OCI-LY7 (cell line): ENCODE measurements around the gene PSMB9. TPM values are rescaled to one million over a fixed set of nuclear protein-coding genes. Genes with fewer than 3 reads are reported as not detected.

Experiments used
- BruUV-seq: library from RNA; stranded (reverse); fragments of 400-500 nt; replicated peaks from 2 replicates; lab custom pipeline; 2021; lab: Mats Ljungman, UMichigan
- CTCF ChIA-PET: fragments of 300-600 bp; sonication (Branson Sonifier 250); formaldehyde crosslinking; loops from one replicate; lab custom pipeline; 2022; ENCODE audit warnings: antibody characterized with exemption; ENCODE audit not compliant: unreplicated experiment; lab: Charles Lee
- POLR2A ChIA-PET: fragments of 300-600 bp; sonication (Branson Sonifier 250); formaldehyde crosslinking; loops from one replicate; lab custom pipeline; 2022; ENCODE audit warnings: antibody characterized with exemption; lab: Charles Lee
- DNase-seq: peaks from one replicate; pipeline ENCODE4 v3.0.0-alpha.2; 2015; ENCODE audit warnings: low spot score
- H2AFZ ChIP-seq: fragments of 200-600 bp; sonication (generic), shearing (Covaris generic); 2 replicates; pipeline ENCODE4 v1.6.1; 2014; ENCODE audit warnings: mild to moderate bottlenecking, antibody characterized with exemption, low read length, moderate library complexity
- H3K27ac ChIP-seq: fragments of 200-600 bp; sonication (generic); 2 replicates; pipeline ENCODE4 v1.5.1; 2014; ENCODE audit warnings: mixed run types, low read depth, mild to moderate bottlenecking, moderate library complexity, low read length, inconsistent platforms; ENCODE audit not compliant: poor library complexity, severe bottlenecking
- H3K36me3 ChIP-seq: fragments of 200-600 bp; sonication (generic); 2 replicates; pipeline ENCODE4 v1.6.1; 2014; ENCODE audit warnings: mild to moderate bottlenecking, antibody characterized with exemption, low read length, moderate library complexity, mixed read lengths; ENCODE audit not compliant: insufficient read depth
- H3K4me1 ChIP-seq: fragments of 200-600 bp; sonication (generic); 2 replicates; pipeline ENCODE4 v1.5.1; 2014; ENCODE audit warnings: mild to moderate bottlenecking, low read length; ENCODE audit not compliant: insufficient read depth, poor library complexity, severe bottlenecking
- H3K4me2 ChIP-seq: fragments of 200-600 bp; sonication (generic); 2 replicates; pipeline ENCODE4 v1.6.1; 2014; ENCODE audit warnings: mild to moderate bottlenecking, low read length
- H3K4me3 ChIP-seq: fragments of 200-600 bp; sonication (generic); 2 replicates; pipeline ENCODE4 v1.5.1; 2014; ENCODE audit warnings: mild to moderate bottlenecking, low read depth, low read length; ENCODE audit not compliant: poor library complexity, severe bottlenecking
- H3K79me2 ChIP-seq: fragments of 200-600 bp; sonication (generic); 2 replicates; pipeline ENCODE4 v1.6.1; 2016; ENCODE audit warnings: low read depth, mild to moderate bottlenecking, low read length, moderate library complexity, mixed read lengths; ENCODE audit not compliant: insufficient read depth
- H3K9me2 ChIP-seq: fragments of 200-600 bp; sonication (generic); 2 replicates; pipeline ENCODE4 v1.6.1; 2016; ENCODE audit warnings: mild to moderate bottlenecking, low read length, mixed read lengths; ENCODE audit not compliant: insufficient read depth
- H3K9me3 ChIP-seq: fragments of 200-600 bp; sonication (generic); 2 replicates; pipeline ENCODE4 v1.6.1; 2014; ENCODE audit warnings: mild to moderate bottlenecking, mixed run types, low read length, mixed read lengths
- H4K20me1 ChIP-seq: fragments of 200-600 bp; sonication (generic); 2 replicates; pipeline ENCODE4 v1.6.1; 2014; ENCODE audit warnings: mild to moderate bottlenecking, antibody characterized with exemption, low read length, moderate library complexity, mixed read lengths; ENCODE audit not compliant: insufficient read depth
- CTCF ChIP-seq: fragments of 200-600 bp; sonication (generic); conservative IDR thresholded peaks from 2 replicates; pipeline ENCODE4 v1.5.1; 2014; ENCODE audit warnings: mild to moderate bottlenecking, antibody characterized with exemption, low read length, moderate library complexity, mixed read lengths
- EZH2phosphoT487 ChIP-seq: fragments of 200-600 bp; sonication (generic); IDR thresholded peaks from 2 replicates; pipeline ENCODE4 v1.6.1; 2018; ENCODE audit warnings: low read depth, borderline replicate concordance, mild to moderate bottlenecking, mixed run types, antibody characterized with exemption, low read length, moderate library complexity, mixed read lengths
- intact Hi-C: fragments of 100-400 bp; cut with micrococcal nuclease; formaldehyde crosslinking; loops from one replicate; pipeline ENCODE4 v1.10.0; 2022; ENCODE audit not compliant: unreplicated experiment
- total RNA-seq, 2 experiments: library from RNA; depleted of rRNA in 1 of 2; stranded (reverse); fragments of >200 nt in 1 of 2; shearing (Covaris generic) in 1 of 2; gene quantifications; 2 replicates each; pipeline ENCODE4 v1.2.3, GENCODE V29; 2014 to 2022

The PSMB9 gene
- total RNA-seq, 2 experiments from 2014 or later, result 149 to 193 TPM

GRCh38 chr6:32839356-32839755 is 14.6 kb upstream of the PSMB9 start:
- CTCF ChIA-PET, result interaction anchor here (2.2 to 3.2 kb wide), 2 partner anchors 17 to 29 kb away, joined by 17 to 35 read pairs; no protein-coding TSS in a partner anchor
- H2AFZ ChIP-seq, result no peak overlapping the region
- H3K4me2 ChIP-seq, result no peak overlapping the region
- no peak overlapping the region for H3K4me3 ChIP-seq
- intact Hi-C loops, result loop anchor here (2.0 kb wide), 1 partner anchor 109 kb away; no protein-coding TSS in a partner anchor
- POLR2A ChIA-PET, result interaction anchor here (0.6 to 3.1 kb wide), 10 partner anchors 11 to 1588 kb away, joined by 3 to 31 read pairs (median 8); partner anchors contain the start of genes PSMB9 and TAP1
- BruUV-seq, result no TSS peak
- no peak for DNase-seq
- no peaks in the 10 kb centered on the region for H3K9me2 ChIP-seq
- peaks cover 52% of the 10 kb centered on the region for H3K4me1 ChIP-seq
- peaks cover 44% of the 10 kb centered on the region for H3K79me2 ChIP-seq
- H3K36me3 ChIP-seq, result peaks cover 69% of the 10 kb centered on the region
- TF ChIP-seq EZH2phosphoT487 (no peak), CTCF (no peak)
- H4K20me1 ChIP-seq, result no peaks in the 10 kb centered on the region; the same call in 1 of the 2 replicates
- no peaks in the 10 kb centered on the region for H3K9me3 ChIP-seq
- H3K27ac ChIP-seq, result peak overlapping the region; percentile 67

GRCh38 chr6:32840604-32841246 is 13.3 kb upstream of the PSMB9 start:
- no peak overlapping the region for H2AFZ ChIP-seq
- peaks cover 52% of the 10 kb centered on the region for H3K79me2 ChIP-seq
- H3K4me1 ChIP-seq, result peaks cover 59% of the 10 kb centered on the region
- TF ChIP-seq CTCF, result no peak
- no peak for TF ChIP-seq EZH2phosphoT487
- no peaks in the 10 kb centered on the region for H3K9me2 ChIP-seq
- no peak for DNase-seq
- no peaks in the 10 kb centered on the region for H3K9me3 ChIP-seq
- H3K36me3 ChIP-seq, result peaks cover 65% of the 10 kb centered on the region
- H3K27ac ChIP-seq, result no peak overlapping the region
- intact Hi-C loops, result loop anchor here (5.0 kb wide), 1 partner anchor 132 kb away; no protein-coding TSS in a partner anchor
- no peak overlapping the region for H3K4me2 ChIP-seq
- no peak overlapping the region for H3K4me3 ChIP-seq
- H4K20me1 ChIP-seq, result no peaks in the 10 kb centered on the region; the same call in 1 of the 2 replicates
- BruUV-seq, result no TSS peak
- ChIA-PET CTCF (no interaction called here), POLR2A (interaction anchor here (0.6 to 3.0 kb wide), 2 partner anchors 14 to 205 kb away, joined by 3 to 31 read pairs; partner anchors contain the start of genes PSMB9 and TAP1)
